Measurements from ENCODE around the gene INO80B. TPM values are rescaled to one million over a fixed set of nuclear protein-coding genes. Genes with fewer than 3 reads are reported as not detected.

Gene INO80B
- total and polyA plus RNA-seq, 9 of the 15 experiments (the other 6 are each of a cell fraction or from before 2014, with no cell fraction given), result 0.41 to 22.6 (median 9.0) TPM

DNA sequence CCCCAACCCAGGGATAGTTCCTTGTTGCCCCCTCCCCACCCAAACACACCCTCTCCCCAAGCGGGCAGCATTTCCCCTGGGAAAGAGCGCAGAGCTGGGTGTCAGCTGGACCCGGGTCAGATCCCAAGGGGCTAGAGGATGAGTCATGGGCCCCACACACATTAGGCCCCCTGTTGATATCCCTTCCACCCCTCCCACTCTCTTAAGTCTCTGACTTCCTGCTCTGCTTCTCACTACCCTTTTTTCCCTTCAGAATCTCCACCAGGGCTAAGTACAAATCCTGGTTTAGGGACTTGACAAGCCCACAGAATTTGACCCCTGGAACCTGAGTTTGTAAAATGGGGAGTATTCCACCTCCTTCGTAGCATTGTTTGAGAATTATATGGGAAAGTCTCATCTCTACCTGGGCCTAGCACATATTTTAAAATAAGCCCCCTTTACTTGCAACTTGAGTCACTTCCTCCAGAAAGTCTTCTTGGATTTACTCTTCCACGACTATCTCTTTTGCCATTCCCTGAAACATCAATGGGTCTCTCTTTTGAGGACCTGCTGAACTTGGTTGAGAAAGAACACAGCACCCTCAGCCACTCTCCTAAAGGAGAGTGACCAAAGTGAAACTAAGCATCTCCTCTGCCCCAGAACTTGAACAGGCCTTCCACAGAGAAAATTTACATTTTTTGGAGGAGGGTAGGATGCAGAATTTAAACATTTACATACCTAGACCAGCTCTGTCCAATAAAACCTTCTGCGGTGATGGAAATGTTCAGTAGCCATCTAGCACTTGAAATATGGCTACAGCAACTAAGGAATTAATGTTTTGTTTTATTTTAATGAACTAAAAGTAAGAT lies 17.8 kb upstream of the INO80B start:
- no peak overlapping the region for H3K27ac ChIP-seq (ENCODE audit: extremely low read depth, low read depth, low read length)
- in situ Hi-C loops (cut with MboI), result no loop called here
- no peak for ATAC-seq
- no peak overlapping the region for H3K4me2 ChIP-seq (ENCODE audit: insufficient read depth, low read length)
- no peaks in the 10 kb centered on the region for H4K20me1 ChIP-seq (replicated peaks; ENCODE audit: control insufficient read depth, insufficient read depth, low read length)
- intact Hi-C loops (cut with micrococcal nuclease), result no loop called here
- no peak for FAIRE-seq
- no TSS peak for BruUV-seq (replicated peaks)
- H3K4me3 ChIP-seq, result no peak overlapping the region
- H2AFZ ChIP-seq (ENCODE audit: low read depth, low read length), result no peak overlapping the region
- POLR2A ChIA-PET, result interaction anchor here (1.0 kb wide), 1 partner anchor 17 kb away, joined by 5 read pairs; the partner anchor contains the start of gene INO80B
- no peaks in the 10 kb centered on the region for H3K36me3 ChIP-seq (ENCODE audit: control insufficient read depth, insufficient read depth, low read length)
- peak in 1 of 4 experiments; percentile 43 for DNase-seq (ENCODE audit: extremely low read depth in 1 of 4, low spot score in 3 of 4)
- CTCF ChIA-PET (ENCODE audit: low intra/inter-chr PET ratio), result no interaction called here
- H3K9me3 ChIP-seq (replicated peaks; ENCODE audit: control insufficient read depth, insufficient read depth, low read depth, low read length), result no peaks in the 10 kb centered on the region
- 49% methylated on average over 6 of the region's 6 CpGs for WGBS (ENCODE audit: insufficient coverage, low coverage, missing lambda C conversion rate)
- H3K9ac ChIP-seq (ENCODE audit: insufficient read depth in 1 of 2, low read depth in 2 of 2, low read length in 2 of 2), result peak overlapping the region in 1 of 2 experiments; percentile 54; a peak in 2 of 4 replicates
- H3K9me1 ChIP-seq (ENCODE audit: control insufficient read depth, insufficient read depth, low read length), result no peaks in the 10 kb centered on the region
- no peaks in the 10 kb centered on the region for H3K27me3 ChIP-seq (ENCODE audit: control insufficient read depth in 2 of 2, insufficient read depth in 2 of 2, low read length in 2 of 2)
- H3K79me2 ChIP-seq (ENCODE audit: control insufficient read depth, insufficient read depth, low read length), result no peaks in the 10 kb centered on the region
- H3K4me1 ChIP-seq (replicated peaks in 1 of 2; ENCODE audit: control insufficient read depth in 2 of 2, insufficient read depth in 2 of 2, low read length in 2 of 2), result peaks cover 16 to 42% of the 10 kb centered on the region in 2 experiments; a peak in 4 of 5 replicates
- TF ChIP-seq MAZ (CRISPR knock-in tag; conservative IDR thresholded peaks at IDR 0.05 in 1 of 2, IDR thresholded peaks at IDR 0.05 in 1 of 2) (no peak), TCF7 (IDR thresholded peaks at IDR 0.05; ENCODE audit: borderline replicate concordance) (no peak), NFIC (IDR thresholded peaks at IDR 0.05) (no peak), ZNF324 (CRISPR knock-in tag; IDR thresholded peaks at IDR 0.05) (no peak), ESRRB (CRISPR knock-in tag; IDR thresholded peaks at IDR 0.05; ENCODE audit: borderline replicate concordance) (no peak), ZFP36 (IDR thresholded peaks at IDR 0.05; ENCODE audit: low read depth, low read length, partially characterized antibody) (peak; percentile 84), BCOR (IDR thresholded peaks at IDR 0.05) (0 out of 2 replicates have a peak, but pooled peaks have one; percentile 24), MXI1 (IDR thresholded peaks at IDR 0.05; ENCODE audit: low read depth, low read length) (no peak), FOXJ2 (tag; IDR thresholded peaks at IDR 0.05) (no peak), SRSF3 (IDR thresholded peaks at IDR 0.05; ENCODE audit: insufficient read depth, low read length) (no peak)

All from K562 (cell line).